CD1c-positive myeloid dendritic cell (primary cell): Measurements from ENCODE around the gene CCDC93.
"Not testable (repeated sequence)": the region's sequence is repeated elsewhere in the genome, so short reads cannot be mapped to it uniquely, and the experiment has no call there.

ENCODE experiments used
- DNase-seq: peaks from one replicate; pipeline ENCODE4 v3.0.0-alpha.2; 2016; ENCODE audit errors: extremely low spot score

The CCDC93 gene

GRCh38 chr2:117956036-117956796, 57.7 kb downstream of the CCDC93 start:
- no peak for DNase-seq

- DNase-seq = no peak
Observed at GRCh38 chr2:117953231-117953630, 60.6 kb downstream of the CCDC93 start.

DNA sequence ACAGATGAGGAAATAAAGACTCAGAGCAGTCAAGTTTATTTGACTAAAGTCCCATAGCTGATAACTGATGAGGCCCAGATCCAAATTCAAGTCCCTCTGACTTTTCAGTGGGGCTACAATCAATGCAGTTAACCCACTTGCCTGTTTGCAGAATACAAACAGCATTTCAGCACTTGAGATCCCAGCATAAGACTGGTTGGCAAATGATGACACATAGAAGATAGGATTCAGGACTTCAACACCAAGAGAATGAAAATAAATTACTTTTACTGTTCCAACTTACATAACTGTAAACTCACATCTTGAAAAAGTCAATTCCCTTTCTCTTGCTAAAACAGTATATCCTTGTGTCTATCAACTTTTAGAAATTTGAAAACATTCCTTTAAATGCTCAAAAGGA, 61.2 kb downstream of the CCDC93 start:
- no peak for DNase-seq

GRCh38 chr2:117952228-117952627, 61.6 kb downstream of the CCDC93 start:
- DNase-seq = no peak

GRCh38 chr2:117949806-117950205, 64.1 kb downstream of the CCDC93 start:
- no peak for DNase-seq

DNA sequence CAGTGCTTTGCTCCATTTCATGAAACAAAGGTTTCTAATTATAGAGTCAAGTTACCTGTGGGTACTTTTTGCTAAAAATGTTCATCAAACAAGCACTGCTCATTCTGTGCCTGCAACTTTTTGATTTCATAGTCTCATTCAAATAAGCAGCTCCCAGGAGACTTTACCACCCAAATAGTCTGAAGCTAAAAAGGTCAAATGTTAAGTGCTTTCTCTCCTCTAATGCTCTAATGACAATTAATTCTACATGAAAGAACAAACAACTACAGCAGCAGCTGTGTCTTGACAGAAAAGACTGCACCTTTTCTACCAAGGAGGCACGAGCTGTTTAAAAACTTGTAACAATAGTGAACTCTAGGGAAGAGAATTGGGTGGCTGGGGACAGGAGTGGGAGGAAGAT, 65.3 kb downstream of the CCDC93 start:
- no peak for DNase-seq

DNA sequence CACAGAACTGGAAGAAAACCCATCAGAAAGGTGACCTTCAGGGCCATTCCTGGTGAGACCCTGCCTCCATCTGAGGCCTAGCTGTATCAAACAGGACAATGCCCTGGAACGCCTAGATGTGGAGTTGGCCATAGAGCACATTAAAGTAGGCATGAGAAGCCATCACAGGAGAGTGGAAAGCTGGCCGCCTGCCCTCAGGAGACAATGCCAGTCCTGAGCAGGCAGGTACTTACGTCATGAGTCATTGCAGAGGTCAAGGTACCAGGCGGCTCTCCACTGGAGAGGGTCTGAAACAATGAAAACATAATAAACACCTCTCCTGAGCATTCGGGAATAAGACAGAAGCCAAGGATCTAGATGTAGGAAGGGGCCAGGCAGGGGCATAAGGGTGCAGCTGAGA, 68.6 kb downstream of the CCDC93 start:
- DNase-seq = no peak

DNA sequence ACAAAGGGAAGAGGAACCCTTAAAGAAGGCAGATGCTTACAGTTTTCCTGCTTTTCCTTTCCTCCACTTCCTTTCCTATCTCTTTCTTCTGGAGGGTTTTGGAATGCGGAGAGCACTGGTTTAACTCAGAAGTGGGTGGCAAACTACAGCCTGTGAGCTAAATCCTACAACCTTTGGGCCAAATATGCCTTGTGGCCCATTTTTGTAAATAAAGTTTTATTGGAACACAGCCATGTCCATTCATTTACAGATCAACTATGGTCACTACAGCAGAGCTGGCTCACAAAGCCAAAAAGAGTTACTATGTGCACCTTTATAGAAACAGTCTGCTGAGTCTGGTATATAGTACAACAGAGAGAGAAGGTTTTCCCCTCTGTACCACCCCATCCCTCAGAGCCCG, 69.1 kb downstream of the CCDC93 start:
- DNase-seq = no peak

GRCh38 chr2:117943013-117943672, 70.7 kb downstream of the CCDC93 start:
- DNase-seq = no peak

GRCh38 chr2:117942551-117942950, 71.3 kb downstream of the CCDC93 start:
- no peak for DNase-seq

DNA sequence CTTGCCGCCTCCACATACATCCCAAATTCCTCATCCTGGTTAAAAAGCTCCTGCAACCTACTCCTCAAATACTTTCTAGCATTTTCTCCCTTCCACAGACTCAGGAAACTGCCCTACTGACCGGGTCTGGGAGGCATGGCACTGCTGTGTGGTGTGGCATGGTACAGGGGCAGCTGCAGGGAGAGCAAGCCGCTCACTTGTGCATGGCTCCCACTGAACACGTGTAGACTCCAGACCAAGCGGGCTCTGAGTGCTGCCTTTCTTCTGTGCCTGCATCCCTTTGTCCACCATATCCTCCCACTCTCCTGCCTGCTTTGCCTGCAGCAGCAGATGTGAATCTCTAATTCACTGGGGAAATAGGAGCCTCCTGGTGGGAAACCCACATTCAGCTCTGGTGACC, 72.2 kb downstream of the CCDC93 start:
- no peak for DNase-seq

DNA sequence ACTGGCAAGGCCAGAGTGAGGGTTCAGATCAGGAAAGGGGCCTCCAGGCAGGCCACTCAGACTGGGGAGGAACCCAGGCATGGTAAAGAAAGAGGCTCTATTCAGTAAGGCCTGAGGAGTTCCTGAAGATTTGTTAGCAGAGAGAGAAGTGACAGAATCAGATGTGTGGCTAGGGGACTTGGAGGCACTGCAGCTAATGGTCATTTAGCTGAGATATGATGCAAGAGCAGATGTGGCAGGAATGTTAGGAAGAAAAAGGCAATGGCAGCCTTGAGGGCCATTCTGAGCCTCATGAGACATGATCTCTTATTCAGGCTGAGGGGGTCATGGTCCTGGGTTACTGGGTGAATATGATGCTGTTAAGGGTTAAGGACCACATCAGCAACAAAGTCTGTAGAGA, 73.4 kb downstream of the CCDC93 start:
- no peak for DNase-seq

DNA sequence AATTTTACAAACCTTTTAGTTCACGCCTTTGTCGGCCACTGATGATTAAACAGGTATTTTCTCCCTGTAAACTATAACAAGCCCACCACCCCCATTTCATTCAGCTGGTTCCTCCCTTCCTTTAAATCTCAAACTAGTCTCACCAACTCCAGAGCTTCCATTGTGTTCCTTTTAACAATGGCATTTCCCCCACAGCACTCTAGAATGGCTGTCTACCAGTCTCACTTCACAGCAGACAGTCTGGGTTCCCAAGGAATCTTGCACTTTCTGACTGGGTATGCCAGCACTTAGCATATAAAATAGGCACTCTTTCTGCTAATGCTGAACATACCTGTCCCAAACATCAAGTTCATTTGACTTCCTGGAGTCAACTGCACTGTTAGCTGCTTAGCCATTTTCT, 75.3 kb downstream of the CCDC93 start:
- no peak for DNase-seq

DNA sequence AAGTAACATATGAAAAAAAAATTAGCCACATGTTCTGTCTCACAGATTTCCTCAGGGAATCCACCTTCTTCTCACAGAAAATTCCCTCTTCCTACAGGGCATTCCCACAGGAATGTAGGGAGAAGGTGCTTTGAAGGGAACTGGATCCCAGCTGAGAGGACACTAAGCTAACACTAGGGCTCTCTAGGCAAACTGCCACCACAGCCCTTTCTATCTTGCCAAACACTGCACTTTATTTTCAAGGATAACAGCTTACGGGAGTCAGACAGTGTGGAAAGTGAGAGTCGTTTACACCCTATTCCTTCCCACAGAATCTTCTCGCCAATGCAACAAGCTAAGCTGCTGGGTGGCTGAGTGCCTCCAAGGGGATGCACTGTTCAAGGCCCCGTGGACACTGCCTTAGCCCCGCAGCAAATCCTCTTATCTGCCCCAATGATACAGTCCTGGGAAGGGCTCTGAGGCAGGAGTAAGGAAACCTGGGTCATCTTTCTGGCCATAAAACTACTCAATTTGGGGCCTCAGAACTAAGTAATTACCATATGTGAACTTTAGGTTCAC, 76.9 kb downstream of the CCDC93 start:
- no peak for DNase-seq

DNA sequence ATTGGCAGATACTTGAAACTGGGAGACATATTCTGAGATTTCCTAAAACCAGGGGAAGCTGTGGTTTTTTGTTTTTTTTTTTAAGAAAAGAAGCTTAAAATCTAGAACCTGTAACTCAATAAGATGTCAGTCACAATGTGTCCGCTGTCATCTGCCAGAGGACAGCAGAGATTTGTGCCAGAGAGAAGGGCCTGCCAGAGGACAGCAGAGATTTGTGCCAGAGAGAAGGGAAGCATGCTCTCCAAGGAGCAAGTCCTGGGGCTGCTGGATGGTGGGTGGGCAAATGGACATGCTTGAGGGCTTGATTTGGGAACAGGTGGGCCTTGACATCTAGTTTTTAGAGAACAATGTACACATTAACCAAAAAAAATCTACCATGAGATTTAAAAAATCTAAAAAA, 77.9 kb downstream of the CCDC93 start:
- no peak for DNase-seq

DNA sequence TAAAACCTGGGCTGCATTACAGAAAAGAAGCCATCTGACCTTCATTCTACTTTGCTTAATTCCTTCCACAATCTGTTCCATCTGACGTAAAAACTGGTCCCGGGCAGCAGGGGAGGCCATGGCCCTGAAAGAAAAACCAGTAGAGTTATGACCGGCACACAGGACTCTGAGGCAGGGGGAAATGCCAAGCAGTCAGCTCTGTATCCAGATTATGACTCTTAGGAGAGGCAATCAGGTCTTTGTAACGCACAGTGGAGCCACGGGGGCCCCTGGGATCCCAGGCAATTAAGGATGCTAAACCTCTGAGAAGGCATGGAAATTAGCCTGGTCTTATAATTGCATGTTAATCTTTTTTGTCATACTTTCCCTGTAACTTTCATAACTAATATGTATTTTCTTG, 78.4 kb downstream of the CCDC93 start:
- DNase-seq = no peak

DNA sequence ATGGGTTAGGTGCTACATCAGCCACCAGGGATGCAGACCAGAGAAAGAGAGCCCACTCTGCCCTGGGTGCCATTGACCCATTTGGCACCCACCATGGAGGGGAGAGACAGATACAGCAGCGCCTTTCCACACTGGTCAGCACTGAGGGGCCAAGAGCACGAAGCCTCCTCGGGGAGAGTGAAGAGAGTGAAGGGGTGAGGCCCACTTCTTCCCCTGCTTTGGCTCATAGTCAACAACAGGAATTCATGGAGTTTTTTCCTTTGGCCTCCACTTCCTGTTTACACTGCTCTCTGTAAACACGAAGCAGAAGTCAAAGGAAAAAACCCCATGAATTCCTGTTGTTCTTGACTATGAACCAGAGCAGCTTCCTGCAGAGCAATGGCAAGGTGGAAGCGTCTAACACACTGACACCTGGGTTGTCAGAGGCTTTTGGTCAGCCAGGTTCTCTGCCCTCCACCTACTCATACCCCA, 80.0 kb downstream of the CCDC93 start:
- DNase-seq = no peak

DNA sequence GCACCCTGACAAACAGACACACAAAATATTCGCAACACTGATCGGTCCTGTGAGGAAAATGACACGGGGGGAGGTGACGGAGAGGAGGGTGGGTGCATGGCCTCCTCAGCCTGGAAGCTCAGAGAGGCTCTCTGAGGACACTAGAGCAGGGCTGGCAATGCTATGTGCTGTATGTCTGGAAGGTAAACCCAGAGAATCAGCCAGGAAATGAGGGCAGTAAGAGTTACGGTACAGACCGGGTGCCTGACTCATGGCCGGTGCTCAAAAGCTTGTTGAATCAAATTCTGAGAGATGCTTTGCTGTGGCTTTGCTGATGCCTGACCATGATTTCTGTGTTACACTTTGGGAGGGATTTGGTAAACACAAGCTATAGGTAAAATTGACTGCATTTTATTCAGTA, 81.9 kb downstream of the CCDC93 start:
- no peak for DNase-seq

DNA sequence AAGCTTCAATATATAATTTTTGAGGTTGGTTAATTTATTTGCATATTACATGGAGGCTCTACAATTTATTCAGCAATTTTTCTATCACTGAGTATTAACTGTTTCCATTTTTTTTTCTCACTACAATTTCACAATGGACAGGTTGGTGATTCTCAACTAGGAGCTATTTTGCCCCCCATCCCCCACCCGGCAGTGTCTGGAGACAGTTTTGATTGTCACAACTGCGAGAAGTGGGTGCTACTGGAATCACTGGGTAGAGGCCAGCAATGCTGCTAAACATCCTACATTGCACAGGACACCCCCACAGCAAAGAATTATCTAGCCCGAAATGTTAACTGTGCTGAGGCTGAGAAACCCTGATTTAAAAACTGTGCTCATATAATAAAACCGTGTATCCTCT, 82.6 kb downstream of the CCDC93 start:
- no peak for DNase-seq

- DNase-seq = no peak
Observed at GRCh38 chr2:117930775-117931174, 83.1 kb downstream of the CCDC93 start.

DNA sequence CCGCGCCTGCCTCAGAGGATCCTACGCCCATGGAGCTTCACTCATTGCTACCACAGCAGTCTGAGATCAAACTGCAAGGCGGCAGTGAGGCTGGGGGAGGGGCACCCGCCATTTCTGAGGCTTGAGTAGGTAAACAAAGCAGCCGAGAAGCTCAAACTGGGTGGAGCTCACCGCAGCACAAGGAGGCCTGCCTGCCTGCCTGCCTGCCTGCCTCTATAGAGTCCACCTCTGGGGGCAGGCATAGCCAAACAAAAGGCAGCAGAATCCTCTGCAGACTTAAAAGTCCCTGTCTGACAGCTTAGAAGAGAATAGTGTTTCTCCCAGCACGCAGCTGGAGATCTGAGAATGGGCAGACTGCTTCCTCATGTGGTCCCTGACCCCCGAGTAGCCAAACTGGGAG, 90.4 kb downstream of the CCDC93 start:
- DNase-seq = not testable (repeated sequence)

- DNase-seq = no peak
Observed at GRCh38 chr2:117921520-117921919, 92.3 kb downstream of the CCDC93 start.

- DNase-seq = no peak
Observed at GRCh38 chr2:117918608-117919007, 95.3 kb downstream of the CCDC93 start.
